Stomach (tissue), 9 donors: ENCODE measurements around the gene SBF2. TPM values are rescaled to one million over a fixed set of nuclear protein-coding genes. Genes with fewer than 3 reads are reported as not detected.
A peak's percentile ranks its signal among the peaks of the same experiment; 100 is the strongest.

Experiments
- DNase-seq, 2 donors: peaks; one replicate each; pipeline versions ENCODE4 v3.0.0 to v3.0.0-alpha.2; 2013 to 2019
- H3K27ac ChIP-seq, 5 donors: fragments of 200-600 bp in 4 of 5; sonication (generic) in 4 of 5; one replicate each; pipeline ENCODE4 v1.5.1; 2013 to 2019; ENCODE audit warnings: mild to moderate bottlenecking in 1 of 5, moderate library complexity in 1 of 5
- H3K27me3 ChIP-seq, 3 donors: fragments of 200-600 bp; sonication (generic); one replicate each; pipeline ENCODE4 v1.5.1; 2017 to 2019; ENCODE audit warnings: mixed run types in 1 of 3
- H3K36me3 ChIP-seq, 4 donors: fragments of 200-600 bp; sonication (generic); 1 replicate in 3 of 4; 2 replicates in 1 of 4; pipeline ENCODE4 v1.5.1; 2016 to 2019
- H3K4me1 ChIP-seq, 4 donors: fragments of 200-600 bp; sonication (generic); one replicate each; pipeline ENCODE4 v1.5.1; 2016 to 2019
- H3K4me3 ChIP-seq, 4 donors: fragments of 200-600 bp; sonication (generic) in 3 of 4; one replicate each; pipeline ENCODE4 v1.5.1; 2016 to 2019; ENCODE audit warnings: mild to moderate bottlenecking in 1 of 4
- H3K9me3 ChIP-seq, 4 donors: fragments of 200-600 bp; sonication (generic); one replicate each; pipeline ENCODE4 v1.5.1; 2016 to 2019
- CTCF ChIP-seq, 7 experiments: fragments of 450-650 bp in 4 of 7; fragments of 200-600 bp in 3 of 7; sonication (generic) in 3 of 7; IDR thresholded peaks; one replicate each; pipeline ENCODE4 v1.5.1; 2016 to 2019; ENCODE audit warnings: antibody characterized with exemption in 7 of 7, control low read depth in 2 of 7, mild to moderate bottlenecking in 1 of 7
- EP300 ChIP-seq: sonication (generic); formaldehyde crosslinking; IDR thresholded peaks from one replicate; pipeline ENCODE4 v1.6.1; 2017; ENCODE audit warnings: antibody characterized with exemption
- POLR2A ChIP-seq, 4 donors: fragments of 450-650 bp; IDR thresholded peaks; one replicate each; pipeline ENCODE4 v1.6.1; 2016; ENCODE audit warnings: antibody characterized with exemption in 4 of 4, control low read depth in 2 of 4, mild to moderate bottlenecking in 1 of 4, moderate library complexity in 1 of 4
- POLR2AphosphoS5 ChIP-seq, 3 donors: sonication (generic); formaldehyde crosslinking; IDR thresholded peaks; one replicate each; pipeline ENCODE4 v1.6.1; 2016; ENCODE audit warnings: antibody characterized with exemption in 3 of 3
- WGBS, 5 donors: extraction: QIAGEN DNeasy Blood & Tissue Kit in 3 of 5; methylation state at CpG; one replicate each; pipeline versions ENCODE4 v1.1.5 to v1.1.7; 2013 to 2018; 5-methylcytosine and 5-hydroxymethylcytosine counted together
- intact Hi-C: fragments of 100-400 bp; cut with DNase I; formaldehyde crosslinking; loops from one replicate; pipeline ENCODE4 v1.15.1; 2023; ENCODE audit warnings: low total_unique reads
- polyA plus RNA-seq, 3 donors: library from polyadenylated mRNA; stranded (reverse); fragments of 200-250 nt; gene quantifications; one replicate each; pipeline ENCODE4 v1.2.3, GENCODE V29; 2013
- total RNA-seq, 5 donors: library from RNA; depleted of rRNA; stranded (reverse); fragments of >200 nt; gene quantifications; one replicate each; pipeline versions ENCODE4 v1.1.0 to v1.2.3, GENCODE V29; 2014 to 2016
- donor health status: healthy with polysubstance abuse.
- donor health status: Bipolar disorder and iron deficiency.
- donor health status: healthy.

The SBF2 gene
- total and polyA plus RNA-seq, 8 donors = 8.6 to 260 (median 37.2) TPM

- WGBS, 5 donors = 42 to 62% (median 50%) methylated on average over 3 of the region's 3 CpGs
- H3K27ac ChIP-seq = peak overlapping the region in 3 of 5 donors; percentile 23 to 43 (median 25)
- H3K4me1 ChIP-seq = peaks cover 0 to 28% (median 12%) of the 10 kb centered on the region in 4 donors
- no peaks in the 10 kb centered on the region for H3K36me3 ChIP-seq
- H3K27me3 ChIP-seq = no peaks in the 10 kb centered on the region
- H3K4me3 ChIP-seq = no peak overlapping the region
- intact Hi-C loops = no loop called here
- H3K9me3 ChIP-seq = no peaks in the 10 kb centered on the region
- TF ChIP-seq POLR2AphosphoS5 (IDR thresholded peaks at IDR 0.05) (no peak), CTCF (IDR thresholded peaks at IDR 0.05) (no peak), POLR2A (IDR thresholded peaks at IDR 0.05) (no peak), EP300 (no peak)
- peak in 1 of 2 donors; percentile 82 for DNase-seq
These were observed 184.9 kb downstream of the SBF2 start for GRCh38 chr11:10108915-10109680.

GRCh38 chr11:10107497-10107896 lies 186.5 kb downstream of the SBF2 start:
- TF ChIP-seq POLR2A (IDR thresholded peaks at IDR 0.05) = no peak
- no peak for TF ChIP-seq POLR2AphosphoS5 (IDR thresholded peaks at IDR 0.05)
- no peak for TF ChIP-seq CTCF (IDR thresholded peaks at IDR 0.05)
- no peak for TF ChIP-seq EP300
- WGBS, 5 donors = 80 to 88% (median 84%) methylated on average over 2 of the region's 2 CpGs
- intact Hi-C loops = no loop called here

GRCh38 chr11:10097615-10098014 lies 196.4 kb downstream of the SBF2 start:
- peaks cover 0 to 7% (median 2%) of the 10 kb centered on the region in 4 donors for H3K4me1 ChIP-seq
- no peak for DNase-seq
- intact Hi-C loops = no loop called here
- 91 to 97% (median 93%) methylated on average over 4 of the region's 4 CpGs for WGBS, 5 donors
- no peak for TF ChIP-seq POLR2AphosphoS5 (IDR thresholded peaks at IDR 0.05)
- no peak for TF ChIP-seq POLR2A (IDR thresholded peaks at IDR 0.05)
- TF ChIP-seq CTCF (IDR thresholded peaks at IDR 0.05) = no peak
- no peak for TF ChIP-seq EP300
- H3K9me3 ChIP-seq = peaks cover 0 to 29% (median 24%) of the 10 kb centered on the region in 4 donors
- no peak overlapping the region for H3K4me3 ChIP-seq
- H3K27me3 ChIP-seq = no peaks in the 10 kb centered on the region
- peaks cover 0 to 9% (median 6%) of the 10 kb centered on the region in 4 donors for H3K36me3 ChIP-seq
- H3K27ac ChIP-seq = no peak overlapping the region

More at GRCh38 chr11:10107497-10107896, 186.5 kb downstream of the SBF2 start:
- peaks cover 0 to 28% (median 12%) of the 10 kb centered on the region in 4 donors for H3K4me1 ChIP-seq
- no peaks in the 10 kb centered on the region for H3K36me3 ChIP-seq
- H3K4me3 ChIP-seq = no peak overlapping the region
- no peak overlapping the region for H3K27ac ChIP-seq
- no peaks in the 10 kb centered on the region for H3K9me3 ChIP-seq
- no peaks in the 10 kb centered on the region for H3K27me3 ChIP-seq
- DNase-seq = no peak

- DNase-seq = no peak
- WGBS, 5 donors = 85 to 93% (median 91%) methylated on average over 5 of the region's 5 CpGs
- Histone ChIP-seq H3K36me3 (peaks cover 0 to 9% (median 6%) of the 10 kb centered on the region in 4 donors), H3K27ac (no peak overlapping the region), H3K4me1 (peaks cover 0 to 7% (median 2%) of the 10 kb centered on the region in 4 donors), H3K27me3 (no peaks in the 10 kb centered on the region), H3K4me3 (no peak overlapping the region), H3K9me3 (peaks cover 0 to 29% (median 24%) of the 10 kb centered on the region in 4 donors)
- intact Hi-C loops = no loop called here
- TF ChIP-seq EP300 (no peak), POLR2AphosphoS5 (IDR thresholded peaks at IDR 0.05) (no peak), POLR2A (IDR thresholded peaks at IDR 0.05) (no peak), CTCF (IDR thresholded peaks at IDR 0.05) (no peak)
These were observed 197.0 kb downstream of the SBF2 start for GRCh38 chr11:10096987-10097386.
